ENCODE measurements around the gene GRID1. TPM values are rescaled to one million over a fixed set of nuclear protein-coding genes. Genes with fewer than 3 reads are reported as not detected.

The GRID1 gene
- total RNA-seq, 1 donor from 2014 or later, result under 0.01 TPM

DNA sequence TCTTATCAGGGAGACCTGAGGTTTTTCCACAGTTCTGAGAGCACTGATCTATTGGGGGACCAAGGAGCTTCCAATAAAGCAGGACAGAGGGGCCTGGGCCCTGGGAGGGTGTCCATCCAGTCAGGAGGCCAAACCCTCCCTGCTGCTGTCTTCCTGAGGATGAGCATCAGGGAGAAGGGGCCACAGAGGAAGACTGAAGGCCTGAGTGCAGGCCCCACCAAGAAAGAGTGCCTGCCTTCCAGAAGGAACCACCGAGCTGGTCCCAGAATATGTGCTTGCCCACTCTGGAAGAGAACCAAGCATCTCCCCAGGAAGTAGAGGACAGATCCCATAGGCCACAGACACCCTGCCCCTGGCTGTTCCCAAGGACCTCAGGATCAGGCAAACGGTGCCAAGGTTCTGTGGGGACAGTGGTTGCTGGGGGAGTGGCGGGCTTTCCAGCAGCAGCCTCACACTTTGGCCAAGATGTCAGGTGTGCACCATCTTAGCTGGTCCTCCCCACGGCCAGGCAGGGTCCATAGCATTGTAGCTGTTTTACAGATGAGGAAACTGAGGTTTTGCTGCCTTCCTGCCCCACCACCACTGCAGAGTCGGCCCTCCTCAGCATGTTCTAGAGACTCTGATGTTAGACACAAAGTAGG is 199.4 kb downstream of the GRID1 start:
- TF ChIP-seq, protein P1, sequence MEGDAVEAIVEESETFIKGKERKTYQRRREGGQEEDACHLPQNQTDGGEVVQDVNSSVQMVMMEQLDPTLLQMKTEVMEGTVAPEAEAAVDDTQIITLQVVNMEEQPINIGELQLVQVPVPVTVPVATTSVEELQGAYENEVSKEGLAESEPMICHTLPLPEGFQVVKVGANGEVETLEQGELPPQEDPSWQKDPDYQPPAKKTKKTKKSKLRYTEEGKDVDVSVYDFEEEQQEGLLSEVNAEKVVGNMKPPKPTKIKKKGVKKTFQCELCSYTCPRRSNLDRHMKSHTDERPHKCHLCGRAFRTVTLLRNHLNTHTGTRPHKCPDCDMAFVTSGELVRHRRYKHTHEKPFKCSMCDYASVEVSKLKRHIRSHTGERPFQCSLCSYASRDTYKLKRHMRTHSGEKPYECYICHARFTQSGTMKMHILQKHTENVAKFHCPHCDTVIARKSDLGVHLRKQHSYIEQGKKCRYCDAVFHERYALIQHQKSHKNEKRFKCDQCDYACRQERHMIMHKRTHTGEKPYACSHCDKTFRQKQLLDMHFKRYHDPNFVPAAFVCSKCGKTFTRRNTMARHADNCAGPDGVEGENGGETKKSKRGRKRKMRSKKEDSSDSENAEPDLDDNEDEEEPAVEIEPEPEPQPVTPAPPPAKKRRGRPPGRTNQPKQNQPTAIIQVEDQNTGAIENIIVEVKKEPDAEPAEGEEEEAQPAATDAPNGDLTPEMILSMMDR (IDR thresholded peaks at IDR 0.05; ENCODE audit: insufficient read depth, low read length, severe bottlenecking), result no peak
- Histone ChIP-seq H3K4me3 (ENCODE audit: low read depth, low read length) (no peak overlapping the region), H3K27me3 (ENCODE audit: control insufficient read depth, insufficient read depth, low read length) (no peaks in the 10 kb centered on the region), H3K36me3 (ENCODE audit: control insufficient read depth, insufficient read depth, low read length) (no peaks in the 10 kb centered on the region)
- FAIRE-seq, result no peak
- no peak for DNase-seq (ENCODE audit: low read depth)

DNA sequence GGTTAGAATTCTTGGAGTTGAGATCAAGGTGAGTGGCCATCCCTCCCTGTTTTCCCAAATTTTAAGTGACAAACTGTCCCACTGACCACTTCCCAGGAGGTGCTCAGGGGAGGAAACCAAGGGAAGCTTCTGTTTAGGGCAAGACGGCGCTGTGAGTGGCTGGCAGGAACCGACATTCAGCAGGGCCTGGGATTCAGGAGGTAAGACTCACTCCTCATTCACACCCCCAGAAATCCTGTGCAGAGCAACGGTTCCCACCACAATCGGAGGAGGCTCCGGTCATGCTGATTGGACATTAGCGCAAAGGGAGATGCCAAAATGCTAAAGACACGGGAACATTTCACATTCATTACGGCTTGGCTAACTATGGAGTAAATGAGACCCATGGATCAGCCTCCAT is 200.9 kb downstream of the GRID1 start:
- DNase-seq (ENCODE audit: low read depth) (no peak), FAIRE-seq (no peak)
- Histone ChIP-seq H3K4me3 (ENCODE audit: low read depth, low read length) (no peak overlapping the region), H3K36me3 (ENCODE audit: control insufficient read depth, insufficient read depth, low read length) (no peaks in the 10 kb centered on the region), H3K27me3 (ENCODE audit: control insufficient read depth, insufficient read depth, low read length) (no peaks in the 10 kb centered on the region)
- TF ChIP-seq, protein P1 (IDR thresholded peaks at IDR 0.05; ENCODE audit: insufficient read depth, low read length, severe bottlenecking), result no peak

DNA sequence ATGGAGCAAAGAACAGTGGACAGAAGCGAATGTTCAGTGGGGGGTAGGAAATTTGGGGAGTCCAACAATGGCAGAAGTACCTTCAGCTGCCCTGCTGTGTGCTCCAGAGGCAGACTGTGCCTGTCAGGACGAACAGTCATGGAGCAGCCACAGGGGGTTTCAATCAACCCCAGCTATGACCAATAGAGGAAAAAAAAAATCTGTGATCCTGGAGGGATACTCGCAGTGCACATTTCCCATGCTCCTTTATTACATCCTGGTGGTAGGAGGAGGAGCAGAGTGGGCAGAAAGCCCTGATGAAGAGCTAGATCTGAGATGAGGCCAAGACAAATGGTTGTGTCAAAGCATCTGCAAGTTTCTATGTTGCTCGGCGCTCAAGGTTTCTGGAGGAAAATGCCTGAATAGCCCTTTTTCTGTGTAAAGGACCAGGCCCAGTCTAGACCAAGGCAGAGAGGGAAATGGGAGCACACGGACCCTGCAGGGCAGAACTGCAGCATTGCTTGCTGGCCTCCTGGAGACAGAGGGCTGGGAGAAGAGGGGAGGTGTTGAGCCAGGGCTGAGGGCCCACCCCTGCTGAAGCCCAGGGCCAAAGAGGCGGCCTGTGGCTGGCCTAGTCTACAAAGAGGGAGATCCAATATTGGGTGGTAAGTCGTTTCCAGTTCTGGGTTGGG is 201.5 kb downstream of the GRID1 start:
- H3K27me3 ChIP-seq (ENCODE audit: control insufficient read depth, insufficient read depth, low read length), result no peaks in the 10 kb centered on the region
- FAIRE-seq, result no peak
- no peaks in the 10 kb centered on the region for H3K36me3 ChIP-seq (ENCODE audit: control insufficient read depth, insufficient read depth, low read length)
- no peak overlapping the region for H3K4me3 ChIP-seq (ENCODE audit: low read depth, low read length)
- no peak for DNase-seq (ENCODE audit: low read depth)
- TF ChIP-seq, protein P1 (IDR thresholded peaks at IDR 0.05; ENCODE audit: insufficient read depth, low read length, severe bottlenecking), result no peak

DNA sequence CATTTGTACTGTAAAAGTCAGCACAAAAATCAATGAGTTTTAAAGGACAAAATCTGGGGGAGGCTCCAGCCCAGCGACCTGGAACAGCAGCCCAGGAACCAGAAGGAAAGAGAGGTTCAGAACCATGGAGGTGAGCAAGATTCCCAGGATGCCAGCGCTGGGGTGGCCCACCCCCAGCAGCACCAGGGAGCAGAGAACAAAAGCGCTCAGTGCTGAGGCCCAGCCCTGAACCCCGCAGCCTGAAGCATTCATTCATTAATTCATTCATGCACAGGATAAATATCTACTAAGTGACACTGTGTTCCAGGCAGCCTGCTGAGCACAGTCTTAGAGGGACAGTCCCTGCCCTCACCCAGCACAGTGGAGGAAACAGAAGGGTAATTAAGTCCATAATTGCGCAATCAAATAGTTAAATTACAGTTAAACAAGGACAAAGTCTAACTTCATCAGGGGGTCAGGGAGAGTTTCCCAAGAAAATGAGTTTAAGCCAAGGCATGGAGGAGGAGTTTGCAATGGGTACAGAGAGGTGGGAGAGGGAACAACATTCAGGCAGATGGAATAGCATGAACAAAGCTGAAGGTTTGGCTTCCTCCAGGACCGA is 202.3 kb downstream of the GRID1 start:
- DNase-seq (ENCODE audit: low read depth) (no peak), FAIRE-seq (no peak)
- Histone ChIP-seq H3K4me3 (ENCODE audit: low read depth, low read length) (no peak overlapping the region), H3K36me3 (ENCODE audit: control insufficient read depth, insufficient read depth, low read length) (no peaks in the 10 kb centered on the region), H3K27me3 (ENCODE audit: control insufficient read depth, insufficient read depth, low read length) (no peaks in the 10 kb centered on the region)
- TF ChIP-seq, protein P1 (IDR thresholded peaks at IDR 0.05; ENCODE audit: insufficient read depth, low read length, severe bottlenecking), result no peak

DNA sequence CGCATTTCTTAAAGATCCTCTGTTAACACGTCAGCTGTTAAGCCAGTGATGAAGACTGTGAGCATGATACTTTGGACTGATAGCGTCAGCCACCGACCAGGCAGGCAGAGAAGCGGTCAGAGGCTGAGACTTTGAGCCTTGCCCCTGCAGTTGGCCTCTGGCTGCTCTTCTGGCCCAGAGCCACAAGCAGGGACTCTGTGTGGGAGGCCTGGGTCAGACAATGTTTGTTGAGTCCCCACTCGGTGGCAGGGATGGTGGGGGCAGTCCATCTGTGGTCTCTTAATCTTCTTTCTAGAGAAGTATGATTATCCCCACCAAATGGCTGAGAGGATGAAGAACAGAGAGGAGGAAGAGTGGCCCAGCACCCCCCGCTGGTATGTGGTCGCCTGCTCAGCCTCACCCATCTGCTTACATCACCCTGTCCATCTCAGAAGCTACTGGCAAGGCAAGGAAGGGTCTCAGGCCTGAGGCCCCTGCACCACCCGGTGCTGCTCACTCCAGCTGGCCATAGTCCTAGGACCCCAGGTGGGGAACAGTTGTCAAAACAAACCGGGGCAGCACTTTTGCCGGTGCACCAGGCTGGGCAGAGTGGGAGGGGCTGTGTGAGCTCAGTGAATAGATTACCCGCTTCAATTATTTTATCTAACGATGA is 202.9 kb downstream of the GRID1 start:
- Histone ChIP-seq H3K4me3 (ENCODE audit: low read depth, low read length) (no peak overlapping the region), H3K36me3 (ENCODE audit: control insufficient read depth, insufficient read depth, low read length) (no peaks in the 10 kb centered on the region), H3K27me3 (ENCODE audit: control insufficient read depth, insufficient read depth, low read length) (no peaks in the 10 kb centered on the region)
- FAIRE-seq, result no peak
- TF ChIP-seq, protein P1 (IDR thresholded peaks at IDR 0.05; ENCODE audit: insufficient read depth, low read length, severe bottlenecking), result no peak
- no peak for DNase-seq (ENCODE audit: low read depth)

Data from bronchial epithelial cell (primary cell).